Activated naive CD8-positive, alpha-beta T cell treated with anti-CD3 and anti-CD28 coated beads, Interleukin-2, amount 50 U/mL, for 24 hours (primary cell): ENCODE results near the gene TRPC4AP.
"Not testable (repeated sequence)": the region's sequence is repeated elsewhere in the genome, so short reads cannot be mapped to it uniquely, and the experiment has no call there.

Experiments used
- ATAC-seq: fragments of 150-1000 bp; cut with Tn5 transposase; one replicate; pipeline ENCODE4 v1.10.0; 2021
- DNase-seq: peaks from one replicate; pipeline ENCODE4 v3.0.0; 2021
- H3K27ac Mint-ChIP-seq: one replicate; pipeline ENCODE4 v1.8.0; 2021; ENCODE audit warnings: mild to moderate bottlenecking, mixed read lengths
- H3K27me3 Mint-ChIP-seq: one replicate; pipeline ENCODE4 v1.8.0; 2021; ENCODE audit warnings: mixed read lengths
- H3K36me3 Mint-ChIP-seq: one replicate; pipeline ENCODE4 v1.8.0; 2021; ENCODE audit warnings: low read depth, mixed read lengths
- H3K4me1 Mint-ChIP-seq: one replicate; pipeline ENCODE4 v1.8.0; 2021; ENCODE audit warnings: mixed read lengths
- H3K4me3 Mint-ChIP-seq: one replicate; pipeline ENCODE4 v1.8.0; 2021; ENCODE audit warnings: mild to moderate bottlenecking, moderate library complexity, mixed read lengths
- H3K9me3 Mint-ChIP-seq: one replicate; pipeline ENCODE4 v1.8.0; 2021; ENCODE audit warnings: mixed read lengths

The TRPC4AP gene

DNA sequence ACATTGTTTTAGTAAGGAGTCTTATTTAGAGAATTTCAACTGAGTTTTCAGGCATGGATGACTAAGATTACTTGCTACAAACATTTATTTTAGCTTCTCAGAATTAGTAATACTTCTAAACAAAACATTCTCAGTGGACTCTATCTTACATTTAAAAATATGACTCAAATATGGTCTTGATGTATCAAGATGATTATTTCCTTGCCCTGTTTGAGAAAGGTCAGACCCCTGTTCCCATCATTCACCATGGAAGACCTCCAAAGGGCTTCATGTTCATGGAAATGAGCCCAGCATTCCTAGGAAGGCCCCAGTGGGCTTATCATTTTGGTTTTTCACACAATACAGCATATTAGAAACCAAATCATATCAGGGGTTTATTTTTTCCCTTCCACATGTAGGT, 24.6 kb upstream of the TRPC4AP start:
- peaks cover 20% of the 10 kb centered on the region for H3K36me3 Mint-ChIP-seq

DNA sequence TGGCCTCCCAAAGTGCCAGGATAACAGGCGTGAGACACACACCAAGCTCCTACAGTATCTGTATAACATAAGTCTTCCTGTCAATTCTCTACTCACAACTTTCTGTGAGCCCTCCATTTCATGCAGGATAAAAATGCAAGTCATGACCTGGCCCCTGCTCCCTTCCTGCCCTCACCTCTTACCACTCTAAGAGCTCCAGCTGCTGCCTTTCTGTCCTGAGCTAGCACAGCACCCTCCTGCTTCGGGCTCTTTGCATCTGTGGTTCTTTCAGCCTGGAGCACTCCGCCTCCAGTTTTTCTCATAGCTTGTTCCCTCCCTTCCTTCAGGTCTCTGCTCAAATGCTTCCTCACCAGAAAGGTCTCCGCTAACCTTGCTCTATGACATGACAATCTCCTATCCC, 23.7 kb upstream of the TRPC4AP start:
- Mint-ChIP-seq H3K27me3 (no peaks in the 10 kb centered on the region), H3K9me3 (no peaks in the 10 kb centered on the region), H3K4me1 (no peaks in the 10 kb centered on the region), H3K27ac (no peak overlapping the region), H3K4me3 (no peak overlapping the region), H3K36me3 (peaks cover 20% of the 10 kb centered on the region)
- DNase-seq (no peak), ATAC-seq (no peak)

More for the DNA sequence above, 24.6 kb upstream of the TRPC4AP start:
- H3K27me3 Mint-ChIP-seq, result no peaks in the 10 kb centered on the region
- no peaks in the 10 kb centered on the region for H3K4me1 Mint-ChIP-seq
- DNase-seq, result no peak
- no peak overlapping the region for H3K4me3 Mint-ChIP-seq
- no peak for ATAC-seq
- peak overlapping the region; percentile 17 for H3K27ac Mint-ChIP-seq
- H3K9me3 Mint-ChIP-seq, result no peaks in the 10 kb centered on the region

DNA sequence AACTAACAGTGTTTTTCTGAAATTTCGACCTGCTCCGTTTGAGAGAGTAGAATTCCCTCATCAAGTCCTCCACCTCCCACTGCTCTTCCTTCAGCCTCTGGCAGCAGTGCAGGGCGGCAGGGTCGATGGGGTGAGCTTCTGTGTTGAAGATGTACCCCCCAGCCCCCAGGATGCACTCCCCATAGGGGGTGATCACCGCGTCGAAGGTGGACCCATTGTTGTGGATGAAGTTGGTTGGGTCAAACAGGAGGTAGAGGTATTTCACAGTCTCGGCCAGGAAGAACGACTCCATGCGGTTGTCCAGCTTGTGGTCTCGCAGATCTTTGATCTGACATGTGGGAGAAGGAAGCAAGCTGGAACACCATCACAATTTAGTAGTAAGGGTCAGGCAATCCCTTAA, 23.0 kb upstream of the TRPC4AP start:
- ATAC-seq (no peak), DNase-seq (no peak)
- Mint-ChIP-seq H3K36me3 (peaks cover 20% of the 10 kb centered on the region), H3K4me1 (no peaks in the 10 kb centered on the region), H3K27me3 (no peaks in the 10 kb centered on the region), H3K27ac (no peak overlapping the region), H3K4me3 (no peak overlapping the region), H3K9me3 (no peaks in the 10 kb centered on the region)

DNA sequence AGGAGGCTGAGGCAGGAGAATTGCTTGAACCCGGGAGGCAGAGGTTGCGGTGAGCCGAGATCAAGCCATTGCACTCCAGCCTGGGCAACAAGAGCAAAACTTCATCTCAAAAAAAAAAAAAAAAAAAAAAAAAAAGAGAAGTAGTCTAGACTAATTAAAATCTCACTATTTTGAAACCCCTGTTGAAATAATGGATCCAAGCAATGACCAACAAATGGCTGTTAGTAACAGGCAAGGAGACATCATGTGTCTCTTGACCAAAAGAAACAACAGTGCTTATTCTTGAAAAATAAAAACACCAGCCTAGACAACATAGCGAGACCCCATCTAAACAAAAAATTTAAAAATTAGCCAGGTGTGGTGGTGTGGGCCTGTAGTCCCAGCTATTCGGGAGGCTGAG, 19.7 kb upstream of the TRPC4AP start:
- H3K4me3 Mint-ChIP-seq, H3K36me3 Mint-ChIP-seq, H3K27me3 Mint-ChIP-seq, H3K9me3 Mint-ChIP-seq, DNase-seq, H3K4me1 Mint-ChIP-seq, H3K27ac Mint-ChIP-seq, ATAC-seq: not testable (repeated sequence)

DNA sequence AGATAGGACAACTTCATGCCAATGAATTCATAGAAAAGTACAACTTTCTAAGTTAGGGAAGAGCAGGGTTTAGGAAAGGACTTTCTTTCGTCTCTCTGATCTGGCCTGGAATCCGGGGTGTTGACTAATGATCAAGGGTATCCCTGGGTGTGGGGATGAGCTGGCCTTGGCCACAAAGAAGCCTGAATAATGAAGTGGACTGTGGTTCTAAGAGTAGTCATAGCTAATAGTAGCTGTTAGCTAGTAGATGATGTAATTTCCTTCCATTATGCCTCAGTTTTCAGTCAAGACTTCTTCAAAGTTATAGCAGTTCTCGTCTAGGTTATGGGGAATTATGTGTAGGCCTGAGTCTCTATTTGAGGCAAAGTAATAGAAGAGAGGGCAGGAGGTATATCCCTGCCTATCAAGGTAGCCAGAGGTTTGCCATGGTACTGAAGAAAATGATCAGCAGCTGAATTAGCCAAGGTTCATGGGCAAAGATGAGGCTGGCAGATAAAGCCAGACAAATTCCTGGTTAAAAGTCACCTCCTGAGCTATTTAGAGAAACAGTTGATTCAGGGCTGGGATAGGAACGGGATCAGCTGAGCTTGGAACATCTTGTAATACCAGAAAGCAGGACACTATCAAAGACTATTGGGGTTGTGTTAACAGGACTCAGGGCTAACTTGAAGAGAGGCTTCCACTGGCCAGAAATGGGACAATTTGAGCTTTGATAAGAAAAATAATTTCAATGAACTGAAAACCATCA, 18.7 kb upstream of the TRPC4AP start:
- Mint-ChIP-seq H3K27me3 (no peaks in the 10 kb centered on the region), H3K4me3 (no peak overlapping the region), H3K27ac (no peak overlapping the region), H3K4me1 (no peaks in the 10 kb centered on the region), H3K36me3 (peaks cover 10% of the 10 kb centered on the region), H3K9me3 (no peaks in the 10 kb centered on the region)
- no peak for ATAC-seq
- no peak for DNase-seq

DNA sequence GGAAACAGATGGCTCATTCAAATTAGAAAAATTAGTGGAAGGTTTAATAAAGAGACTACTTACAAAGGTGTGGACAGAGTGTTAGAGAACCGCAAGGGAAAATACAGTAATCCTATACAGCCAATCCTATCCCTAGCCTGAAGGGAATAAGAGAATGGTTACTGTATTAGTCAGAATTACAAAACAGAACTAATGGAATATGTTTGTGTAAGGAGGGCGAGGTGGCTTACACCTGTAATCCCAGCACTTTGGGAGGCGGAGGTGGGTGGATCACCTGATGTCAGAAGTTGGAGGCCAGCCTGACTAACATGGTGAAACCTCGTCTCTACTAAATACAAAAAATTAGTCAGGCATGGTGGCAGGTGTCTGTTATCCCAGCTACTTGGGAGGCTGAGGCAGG, 16.3 kb upstream of the TRPC4AP start:
- no peak overlapping the region for H3K4me3 Mint-ChIP-seq
- H3K27me3 Mint-ChIP-seq, result no peaks in the 10 kb centered on the region
- H3K36me3 Mint-ChIP-seq, result peaks cover 2% of the 10 kb centered on the region
- DNase-seq (no peak), ATAC-seq (no peak)
- no peaks in the 10 kb centered on the region for H3K4me1 Mint-ChIP-seq
- H3K27ac Mint-ChIP-seq, result no peak overlapping the region
- H3K9me3 Mint-ChIP-seq, result no peaks in the 10 kb centered on the region

DNA sequence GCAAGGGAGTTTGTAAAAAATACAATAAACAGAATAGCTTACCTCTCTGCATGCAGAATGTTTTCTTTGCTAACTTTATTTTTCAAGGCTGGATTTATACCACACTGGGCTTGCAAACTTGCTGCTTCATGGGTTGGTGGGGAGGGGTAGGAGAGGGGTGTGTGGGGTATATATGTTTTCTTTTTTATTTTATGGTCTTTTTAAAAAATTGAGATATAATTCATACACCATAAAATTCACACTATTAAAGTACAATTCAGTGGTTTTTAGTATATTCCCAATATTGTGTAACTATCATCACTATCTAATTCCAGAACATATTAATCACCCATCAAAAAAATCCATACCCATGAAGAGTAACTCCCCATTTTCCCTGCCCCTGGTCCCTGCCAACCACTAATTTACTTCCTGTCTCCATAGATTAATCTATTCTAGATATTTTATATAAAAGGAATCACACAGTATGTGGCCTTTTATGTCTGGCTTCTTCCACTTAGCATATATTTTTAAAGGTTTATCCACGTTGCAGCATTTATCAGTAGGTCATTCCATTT, 14.3 kb upstream of the TRPC4AP start:
- no peak for DNase-seq
- no peak for ATAC-seq
- no peak overlapping the region for H3K27ac Mint-ChIP-seq
- no peaks in the 10 kb centered on the region for H3K27me3 Mint-ChIP-seq
- no peaks in the 10 kb centered on the region for H3K4me1 Mint-ChIP-seq
- H3K9me3 Mint-ChIP-seq, result no peaks in the 10 kb centered on the region
- no peak overlapping the region for H3K4me3 Mint-ChIP-seq
- H3K36me3 Mint-ChIP-seq, result peaks cover 2% of the 10 kb centered on the region

DNA sequence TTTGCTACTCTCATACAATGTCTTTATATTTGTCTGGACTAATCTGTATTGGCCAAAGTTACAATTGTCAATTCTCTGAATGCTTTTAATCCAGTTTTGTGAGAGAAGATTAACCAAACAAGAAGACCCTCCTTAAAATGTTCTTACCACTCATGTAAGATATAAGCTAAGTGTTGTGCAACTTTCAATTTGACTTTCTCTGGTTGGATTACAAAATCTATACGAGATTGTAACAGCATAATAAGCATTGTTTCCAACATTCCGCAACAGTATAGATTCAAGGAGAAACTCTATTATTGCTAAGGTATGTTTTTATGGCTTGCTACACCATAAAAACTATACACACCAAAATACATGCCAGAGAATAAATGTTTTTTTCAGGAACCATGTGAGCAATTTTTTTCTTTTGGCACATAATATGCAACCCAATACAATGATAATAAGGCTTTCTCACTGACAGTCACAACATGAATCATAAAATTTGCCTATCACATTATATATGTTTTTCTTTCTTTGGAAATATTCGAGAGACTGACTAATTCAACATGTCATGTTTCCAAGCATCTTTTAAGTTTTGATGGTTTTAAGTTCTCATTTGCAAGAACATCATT, 12.2 kb upstream of the TRPC4AP start:
- DNase-seq, result no peak
- H3K27me3 Mint-ChIP-seq, result peaks cover 2% of the 10 kb centered on the region
- no peak for ATAC-seq
- no peak overlapping the region for H3K4me3 Mint-ChIP-seq
- no peaks in the 10 kb centered on the region for H3K9me3 Mint-ChIP-seq
- H3K36me3 Mint-ChIP-seq, result no peaks in the 10 kb centered on the region
- no peak overlapping the region for H3K27ac Mint-ChIP-seq
- no peaks in the 10 kb centered on the region for H3K4me1 Mint-ChIP-seq

DNA sequence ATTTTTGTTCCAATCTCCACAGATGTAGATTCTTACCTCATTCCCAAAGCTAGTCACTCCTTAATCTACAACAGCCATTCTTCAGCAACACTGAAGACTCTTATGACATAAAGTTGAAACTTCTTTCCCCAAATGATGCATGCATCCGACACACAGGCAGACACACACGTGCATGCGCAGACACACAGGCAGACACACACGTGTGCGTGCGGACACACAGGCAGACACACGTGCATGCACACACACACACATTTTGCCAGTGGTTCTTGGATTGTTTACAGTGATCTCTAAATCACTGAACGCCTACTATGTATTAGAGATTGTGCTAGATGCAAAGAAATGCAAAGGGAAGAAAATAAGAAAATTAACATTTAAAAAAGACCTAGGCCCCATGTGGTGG, 9.0 kb upstream of the TRPC4AP start:
- H3K4me3 Mint-ChIP-seq, result no peak overlapping the region
- no peaks in the 10 kb centered on the region for H3K9me3 Mint-ChIP-seq
- no peak overlapping the region for H3K27ac Mint-ChIP-seq
- ATAC-seq, result no peak
- no peak for DNase-seq
- peaks cover 2% of the 10 kb centered on the region for H3K27me3 Mint-ChIP-seq
- no peaks in the 10 kb centered on the region for H3K4me1 Mint-ChIP-seq
- no peaks in the 10 kb centered on the region for H3K36me3 Mint-ChIP-seq

DNA sequence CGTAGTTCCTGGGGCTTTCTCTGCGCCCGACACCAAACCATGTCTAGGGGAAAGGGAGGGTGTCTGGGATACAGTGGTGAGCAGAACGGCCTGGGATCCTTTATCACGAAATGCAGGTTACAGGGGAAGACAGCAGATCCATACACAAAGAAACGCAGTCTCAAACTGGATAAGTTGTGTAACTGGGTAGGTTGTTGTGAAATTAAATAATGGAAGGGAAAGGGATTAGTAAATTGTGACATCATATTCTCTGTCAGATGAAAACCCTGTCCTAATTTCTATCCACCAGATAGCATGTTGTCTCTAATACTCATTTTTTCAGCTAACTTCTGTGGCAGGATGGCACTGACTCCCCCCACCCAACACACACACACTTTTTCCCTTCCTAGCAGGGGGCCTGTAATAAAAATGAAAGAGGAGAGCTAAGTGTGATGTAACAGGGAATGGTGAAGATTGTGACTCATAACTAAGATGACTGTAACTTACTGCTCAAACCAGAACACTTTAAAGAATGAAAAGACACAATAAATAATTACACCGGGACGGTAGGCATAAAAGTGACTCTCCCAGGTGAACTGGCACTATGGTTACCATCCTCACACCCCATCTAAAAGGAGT, 769 bp upstream of the TRPC4AP start:
- Mint-ChIP-seq H3K27me3 (no peaks in the 10 kb centered on the region), H3K9me3 (no peaks in the 10 kb centered on the region), H3K4me1 (peaks cover 49% of the 10 kb centered on the region), H3K4me3 (peak overlapping the region; percentile 95), H3K36me3 (peaks cover 8% of the 10 kb centered on the region), H3K27ac (peak overlapping the region; percentile 99)
- ATAC-seq (peak; percentile 55), DNase-seq (peak; percentile 30)

DNA sequence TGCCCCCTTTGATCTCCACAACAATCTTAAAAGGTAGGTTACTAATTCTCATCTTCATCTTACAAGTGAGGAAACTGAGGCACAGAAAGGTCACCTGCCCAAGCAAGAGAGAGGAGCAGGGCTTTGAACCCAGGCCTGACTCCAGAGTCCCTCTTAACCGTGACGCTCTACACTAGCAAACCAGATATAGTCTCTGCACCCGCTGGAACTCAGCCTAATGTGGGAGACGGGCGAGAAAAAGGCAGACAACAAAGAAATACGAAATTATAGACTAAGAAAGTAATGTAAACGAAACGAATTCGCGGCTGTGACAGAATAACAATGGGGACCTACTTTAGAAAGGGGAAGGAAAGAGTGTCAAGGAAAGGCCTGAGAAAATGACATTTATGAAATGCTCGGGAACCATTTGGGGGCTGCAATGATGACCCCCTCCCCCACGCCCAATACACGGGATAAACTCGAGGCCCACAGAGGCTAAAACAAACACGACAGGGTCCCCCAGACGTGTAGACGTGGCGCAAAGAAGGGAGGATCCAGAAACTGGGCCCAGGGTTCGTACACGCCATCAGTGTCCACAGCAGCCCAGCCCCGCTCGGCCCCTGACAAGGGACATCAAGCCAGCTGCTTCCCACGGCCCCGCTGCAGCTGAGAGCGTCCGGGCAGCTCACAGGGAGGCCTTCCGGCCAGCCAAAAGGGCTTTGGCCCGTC, 637 bp downstream of the TRPC4AP start:
- H3K36me3 Mint-ChIP-seq, result peaks cover 14% of the 10 kb centered on the region
- peak overlapping the region; percentile 91 for H3K27ac Mint-ChIP-seq
- DNase-seq, result no peak
- no peaks in the 10 kb centered on the region for H3K9me3 Mint-ChIP-seq
- peak overlapping the region; percentile 95 for H3K4me3 Mint-ChIP-seq
- no peaks in the 10 kb centered on the region for H3K27me3 Mint-ChIP-seq
- ATAC-seq, result peak; percentile 11
- peaks cover 59% of the 10 kb centered on the region for H3K4me1 Mint-ChIP-seq

DNA sequence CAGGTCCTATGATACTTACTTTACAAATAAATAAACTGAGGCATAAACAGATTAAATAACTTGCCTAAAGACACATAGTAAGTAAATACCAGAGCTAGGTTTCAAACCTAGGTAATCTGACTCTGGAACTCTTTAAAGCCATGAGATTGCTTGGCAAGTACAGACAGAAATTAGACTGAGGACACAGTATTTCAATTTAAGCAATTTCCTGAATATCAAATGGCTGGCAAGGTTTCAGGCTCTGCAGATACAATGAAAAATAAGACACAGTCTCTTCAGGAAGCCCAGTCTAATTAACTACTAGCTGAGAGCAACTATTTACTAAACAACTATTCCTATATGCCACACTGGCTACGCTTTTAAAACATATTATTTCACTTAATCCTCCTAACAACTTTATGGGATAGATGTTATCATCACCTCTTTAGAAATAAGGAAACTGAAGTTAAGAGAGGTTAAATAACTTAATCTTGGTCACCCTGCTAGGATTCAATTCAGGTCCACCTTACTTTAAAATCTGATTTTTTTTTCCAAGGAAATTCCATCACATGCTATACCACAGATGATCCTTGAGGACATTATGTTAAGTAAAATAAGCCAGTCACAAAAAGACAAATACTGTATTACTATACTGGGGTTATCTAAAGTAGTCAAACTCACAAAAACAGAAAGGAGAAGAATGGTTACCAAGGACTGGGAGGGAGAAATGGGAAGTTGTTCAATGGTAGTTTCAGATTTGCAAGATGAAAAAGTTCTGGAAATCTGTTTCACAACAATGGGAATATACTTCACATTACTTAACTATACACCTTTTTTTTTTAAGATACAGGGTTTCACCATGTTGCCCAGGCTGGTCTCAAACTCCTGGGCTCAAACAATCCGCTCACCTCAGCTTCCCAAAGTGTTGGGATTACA, 4.1 kb downstream of the TRPC4AP start:
- Mint-ChIP-seq H3K27ac (peak overlapping the region; percentile 4), H3K27me3 (no peaks in the 10 kb centered on the region), H3K4me1 (peaks cover 62% of the 10 kb centered on the region), H3K9me3 (no peaks in the 10 kb centered on the region), H3K4me3 (no peak overlapping the region), H3K36me3 (peaks cover 14% of the 10 kb centered on the region)
- ATAC-seq, result no peak
- no peak for DNase-seq

DNA sequence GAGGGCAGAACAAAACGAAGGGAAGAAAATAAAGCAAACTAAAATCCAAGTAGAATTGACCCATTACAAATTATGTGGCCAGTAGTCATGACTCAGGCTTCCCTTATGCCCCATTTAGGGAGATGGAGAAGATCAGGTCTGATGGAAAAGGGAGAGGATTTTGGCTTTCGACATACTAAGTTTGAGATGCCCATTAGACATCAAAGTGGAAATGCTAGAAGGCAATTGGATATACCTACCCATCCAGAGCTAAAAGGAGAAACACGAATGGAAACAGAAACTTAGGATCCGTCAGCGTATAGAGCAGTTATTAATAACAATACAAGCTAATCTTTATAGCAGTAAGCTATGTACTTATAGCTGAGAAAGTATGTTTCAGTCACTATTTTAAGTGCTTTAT, 4.8 kb downstream of the TRPC4AP start:
- DNase-seq, result no peak
- no peak for ATAC-seq
- H3K9me3 Mint-ChIP-seq, result no peaks in the 10 kb centered on the region
- no peaks in the 10 kb centered on the region for H3K27me3 Mint-ChIP-seq
- no peak overlapping the region for H3K4me3 Mint-ChIP-seq
- peak overlapping the region; percentile 4 for H3K27ac Mint-ChIP-seq
- H3K4me1 Mint-ChIP-seq, result peaks cover 58% of the 10 kb centered on the region
- peaks cover 14% of the 10 kb centered on the region for H3K36me3 Mint-ChIP-seq

DNA sequence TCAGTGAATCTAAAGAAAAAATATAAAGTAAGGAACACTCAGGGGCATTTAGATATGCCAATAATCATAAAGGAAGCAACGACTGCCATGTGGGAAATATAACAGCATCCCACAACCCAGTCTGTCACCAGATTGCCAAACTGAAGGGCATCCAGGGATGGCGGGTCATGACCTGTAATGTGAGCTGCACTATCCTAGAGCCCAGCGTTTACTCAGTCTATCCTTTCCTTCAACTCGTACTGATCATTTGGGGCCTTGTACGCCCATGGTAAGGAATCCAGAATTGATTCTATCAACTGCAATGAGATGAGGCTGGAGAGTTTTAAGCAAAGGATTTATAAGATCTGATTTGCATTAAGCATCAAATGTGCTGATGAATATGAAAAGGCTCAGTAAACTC, 5.3 kb downstream of the TRPC4AP start:
- no peak overlapping the region for H3K4me3 Mint-ChIP-seq
- H3K36me3 Mint-ChIP-seq, result peaks cover 14% of the 10 kb centered on the region
- no peaks in the 10 kb centered on the region for H3K9me3 Mint-ChIP-seq
- DNase-seq (no peak), ATAC-seq (no peak)
- peak overlapping the region; percentile 4 for H3K27ac Mint-ChIP-seq
- H3K27me3 Mint-ChIP-seq, result no peaks in the 10 kb centered on the region
- peaks cover 59% of the 10 kb centered on the region for H3K4me1 Mint-ChIP-seq
